Stimulated activated CD4-positive, alpha-beta T cell treated with anti-CD3 and anti-CD28 coated beads, Interleukin-12 subunit alpha, Interleukin-12 subunit beta, amount 100 ng/mL, for 4 hours (primary cell): ENCODE measurements around the gene MYOZ1.
"Not testable (repeated sequence)": the region's sequence is repeated elsewhere in the genome, so short reads cannot be mapped to it uniquely, and the experiment has no call there.

Experiments used
- DNase-seq: peaks from one replicate; pipeline ENCODE4 v3.0.0-alpha.2; 2020

MYOZ1 gene

GRCh38 chr10:73647211-73647874 is 6.1 kb upstream of the MYOZ1 start:
- no peak for DNase-seq

GRCh38 chr10:73646598-73647041 is 5.3 kb upstream of the MYOZ1 start:
- no peak for DNase-seq

- DNase-seq: no peak
Measured at GRCh38 chr10:73645251-73645650, 4.0 kb upstream of the MYOZ1 start.

- DNase-seq: no peak
Measured at GRCh38 chr10:73644767-73645166, 3.5 kb upstream of the MYOZ1 start.

GRCh38 chr10:73644015-73644743 is 2.9 kb upstream of the MYOZ1 start:
- DNase-seq: no peak

GRCh38 chr10:73643362-73643761 is 2.1 kb upstream of the MYOZ1 start:
- no peak for DNase-seq

GRCh38 chr10:73639286-73639685 is 2.0 kb downstream of the MYOZ1 start:
- no peak for DNase-seq

- DNase-seq: no peak
Measured at GRCh38 chr10:73635781-73636180, 5.5 kb downstream of the MYOZ1 start.

GRCh38 chr10:73634421-73634820 is 6.9 kb downstream of the MYOZ1 start:
- DNase-seq: no peak

- no peak for DNase-seq
Measured at GRCh38 chr10:73629165-73629564, 12.1 kb downstream of the MYOZ1 start.

GRCh38 chr10:73628405-73628804 is 12.9 kb downstream of the MYOZ1 start:
- DNase-seq: no peak

- DNase-seq: no peak
Measured at GRCh38 chr10:73627300-73627699, 14.0 kb downstream of the MYOZ1 start.

- peak; percentile 85 for DNase-seq
Measured at GRCh38 chr10:73625884-73626752, 15.2 kb downstream of the MYOZ1 start.

- DNase-seq: no peak
Measured at GRCh38 chr10:73625004-73625883, 16.0 kb downstream of the MYOZ1 start.

GRCh38 chr10:73623056-73623455 is 18.2 kb downstream of the MYOZ1 start:
- DNase-seq: no peak

- not testable (repeated sequence) for DNase-seq
Measured at GRCh38 chr10:73620974-73621373, 20.3 kb downstream of the MYOZ1 start.

- not testable (repeated sequence) for DNase-seq
Measured at GRCh38 chr10:73617143-73617542, 24.1 kb downstream of the MYOZ1 start.

GRCh38 chr10:73614720-73615119 is 26.6 kb downstream of the MYOZ1 start:
- no peak for DNase-seq

GRCh38 chr10:73609116-73609515 is 32.2 kb downstream of the MYOZ1 start:
- DNase-seq: no peak

GRCh38 chr10:73601486-73601921 is 39.8 kb downstream of the MYOZ1 start:
- DNase-seq: no peak

GRCh38 chr10:73597346-73597745 is 43.9 kb downstream of the MYOZ1 start:
- no peak for DNase-seq

- DNase-seq: no peak
Measured at GRCh38 chr10:73593812-73594211, 47.5 kb downstream of the MYOZ1 start.
